BLaER1 treated with 17β-estradiol and CSF1 and Interleukin-3, amounts not matched to agents 10 nM and 100 nM (cell line): ENCODE results near the gene SPC24.
A peak's percentile ranks its signal among the peaks of the same experiment; 100 is the strongest.
"Not testable (repeated sequence)": the region's sequence is repeated elsewhere in the genome, so short reads cannot be mapped to it uniquely, and the experiment has no call there.

Experiments used
- H3K27ac ChIP-seq, 11 experiments: shearing (Covaris generic); formaldehyde crosslinking; 2 replicates each; pipeline ENCODE4 v1.8.1; 2022
- H3K27me3 ChIP-seq, 11 experiments: shearing (Covaris generic); formaldehyde crosslinking; 2 replicates each; pipeline ENCODE4 v1.8.1; 2022
- H3K36me3 ChIP-seq, 11 experiments: shearing (Covaris generic); formaldehyde crosslinking; 2 replicates each; pipeline ENCODE4 v1.8.1; 2022
- H3K4me1 ChIP-seq, 10 experiments: shearing (Covaris generic); formaldehyde crosslinking; 2 replicates each; pipeline ENCODE4 v1.8.1; 2022
- H3K4me2 ChIP-seq, 11 experiments: shearing (Covaris generic); formaldehyde crosslinking; 2 replicates each; pipeline ENCODE4 v1.8.1; 2022
- H3K4me3 ChIP-seq, 10 experiments: shearing (Covaris generic); formaldehyde crosslinking; 2 replicates each; pipeline ENCODE4 v1.8.1; 2022
- H3K9ac ChIP-seq, 11 experiments: shearing (Covaris generic); formaldehyde crosslinking; 2 replicates each; pipeline ENCODE4 v1.8.1; 2022
- H3K9me3 ChIP-seq, 11 experiments: shearing (Covaris generic); formaldehyde crosslinking; replicated peaks in 1 of 11; 2 replicates each; pipeline ENCODE4 v1.8.1; 2022
- H4K20me1 ChIP-seq, 11 experiments: shearing (Covaris generic); formaldehyde crosslinking; 2 replicates each; pipeline ENCODE4 v1.8.1; 2022
- Cebpa-rat ChIP-seq, 11 experiments: shearing (Covaris generic); IDR thresholded peaks; 2 replicates each; pipeline ENCODE4 v1.8.1; 2022

Gene SPC24

GRCh38 chr19:11106477-11106876, 49.1 kb downstream of the SPC24 start:
- no peak for TF ChIP-seq Cebpa-rat (IDR thresholded peaks at IDR 0.05)
- no peaks in the 10 kb centered on the region for H3K9me3 ChIP-seq
- peaks cover 94 to 100% (median 100%) of the 10 kb centered on the region in 11 experiments for H3K36me3 ChIP-seq
- H3K4me3 ChIP-seq, result no peak overlapping the region
- peak overlapping the region in 3 of 11 experiments; percentile 3 to 26 (median 12); a peak in 3 of 22 replicates for H3K9ac ChIP-seq
- H3K4me1 ChIP-seq, result peaks cover 0 to 29% (median 0%) of the 10 kb centered on the region in 10 experiments; a peak in 7 of 20 replicates
- peak overlapping the region in 3 of 11 experiments; percentile 4 to 15 (median 11); a peak in 3 of 22 replicates for H3K4me2 ChIP-seq
- H3K27me3 ChIP-seq, result no peaks in the 10 kb centered on the region
- peak overlapping the region in 4 of 11 experiments; percentile 0 to 54 (median 16); a peak in 4 of 22 replicates for H3K27ac ChIP-seq
- H4K20me1 ChIP-seq, result peaks cover 0 to 100% (median 96%) of the 10 kb centered on the region in 11 experiments; a peak in 20 of 22 replicates

- no peak for TF ChIP-seq Cebpa-rat (IDR thresholded peaks at IDR 0.05)
- H3K4me2 ChIP-seq, result no peak overlapping the region
- H3K9ac ChIP-seq, result no peak overlapping the region
- H3K27ac ChIP-seq, result no peak overlapping the region; a peak in 1 of 22 replicates
- H3K4me1 ChIP-seq, result peaks cover 2 to 31% (median 4%) of the 10 kb centered on the region in 10 experiments; a peak in 18 of 20 replicates
- no peaks in the 10 kb centered on the region for H3K9me3 ChIP-seq
- no peaks in the 10 kb centered on the region for H3K27me3 ChIP-seq
- H3K4me3 ChIP-seq, result no peak overlapping the region
- H4K20me1 ChIP-seq, result peaks cover 0 to 100% (median 96%) of the 10 kb centered on the region in 11 experiments; a peak in 20 of 22 replicates
- peaks cover 94 to 100% (median 100%) of the 10 kb centered on the region in 11 experiments for H3K36me3 ChIP-seq
Observed at GRCh38 chr19:11105014-11105636, 50.5 kb downstream of the SPC24 start.

GRCh38 chr19:11103667-11104066, 51.9 kb downstream of the SPC24 start:
- H3K36me3 ChIP-seq, result peaks cover 82 to 100% (median 100%) of the 10 kb centered on the region in 11 experiments
- H3K27me3 ChIP-seq, H3K9ac ChIP-seq, H3K4me2 ChIP-seq, H3K27ac ChIP-seq, H3K4me3 ChIP-seq, H3K9me3 ChIP-seq: not testable (repeated sequence)
- H3K4me1 ChIP-seq, result peaks cover 13 to 45% (median 18%) of the 10 kb centered on the region in 10 experiments; a peak in 19 of 20 replicates
- peaks cover 0 to 100% (median 96%) of the 10 kb centered on the region in 11 experiments; a peak in 20 of 22 replicates for H4K20me1 ChIP-seq

- Histone ChIP-seq H3K4me3 (no peak overlapping the region), H3K9ac (no peak overlapping the region), H3K4me2 (no peak overlapping the region), H3K9me3 (peaks cover 0 to 9% (median 0%) of the 10 kb centered on the region in 11 experiments; a peak in 5 of 22 replicates), H3K27ac (no peak overlapping the region), H3K36me3 (peaks cover 75 to 100% (median 100%) of the 10 kb centered on the region in 11 experiments), H3K4me1 (peaks cover 13 to 52% (median 25%) of the 10 kb centered on the region in 10 experiments; a peak in 19 of 20 replicates), H4K20me1 (peaks cover 0 to 100% (median 98%) of the 10 kb centered on the region in 11 experiments; a peak in 20 of 22 replicates), H3K27me3 (no peaks in the 10 kb centered on the region)
- TF ChIP-seq Cebpa-rat (IDR thresholded peaks at IDR 0.05), result no peak
Observed at GRCh38 chr19:11102944-11103343, 52.6 kb downstream of the SPC24 start.

GRCh38 chr19:11101057-11101456, 54.5 kb downstream of the SPC24 start:
- Histone ChIP-seq H3K4me2 (no peak overlapping the region), H3K36me3 (peaks cover 57 to 100% (median 100%) of the 10 kb centered on the region in 11 experiments), H3K4me1 (peaks cover 20 to 52% (median 43%) of the 10 kb centered on the region in 10 experiments), H3K4me3 (no peak overlapping the region), H3K9ac (no peak overlapping the region; a peak in 1 of 22 replicates), H3K9me3 (peaks cover 0 to 22% (median 0%) of the 10 kb centered on the region in 11 experiments; a peak in 6 of 22 replicates), H3K27ac (no peak overlapping the region), H3K27me3 (no peaks in the 10 kb centered on the region), H4K20me1 (peaks cover 0 to 100% (median 99%) of the 10 kb centered on the region in 11 experiments; a peak in 20 of 22 replicates)
- TF ChIP-seq Cebpa-rat (IDR thresholded peaks at IDR 0.05), result no peak

- peaks cover 0 to 26% (median 5%) of the 10 kb centered on the region in 11 experiments; a peak in 10 of 22 replicates for H3K9me3 ChIP-seq
- H4K20me1 ChIP-seq, result peaks cover 0 to 100% (median 97%) of the 10 kb centered on the region in 11 experiments; a peak in 20 of 22 replicates
- no peaks in the 10 kb centered on the region for H3K27me3 ChIP-seq
- peak overlapping the region in 5 of 11 experiments; percentile 2 to 51 (median 27); a peak in 7 of 22 replicates for H3K9ac ChIP-seq
- peak overlapping the region; percentile 2 to 97 (median 49); a peak in 19 of 22 replicates for H3K4me2 ChIP-seq
- H3K4me3 ChIP-seq, result no peak overlapping the region
- H3K4me1 ChIP-seq, result peaks cover 30 to 56% (median 52%) of the 10 kb centered on the region in 10 experiments
- peak overlapping the region in 9 of 11 experiments; percentile 16 to 58 (median 42); a peak in 16 of 22 replicates for H3K27ac ChIP-seq
- no peak for TF ChIP-seq Cebpa-rat (IDR thresholded peaks at IDR 0.05)
- peaks cover 47 to 100% (median 98%) of the 10 kb centered on the region in 11 experiments for H3K36me3 ChIP-seq
Observed at GRCh38 chr19:11100049-11100448, 55.5 kb downstream of the SPC24 start.

- Histone ChIP-seq H3K4me1 (peaks cover 42 to 68% (median 63%) of the 10 kb centered on the region in 10 experiments), H3K4me2 (peak overlapping the region in 8 of 11 experiments; percentile 2 to 97 (median 93); a peak in 13 of 22 replicates), H3K27ac (peak overlapping the region in 7 of 11 experiments; percentile 18 to 54 (median 44); a peak in 10 of 22 replicates), H3K4me3 (no peak overlapping the region), H3K9ac (peak overlapping the region in 3 of 11 experiments; percentile 0 to 17 (median 1); a peak in 4 of 22 replicates), H3K36me3 (peaks cover 35 to 100% (median 97%) of the 10 kb centered on the region in 11 experiments), H3K9me3 (peaks cover 0 to 26% (median 5%) of the 10 kb centered on the region in 11 experiments; a peak in 10 of 22 replicates), H3K27me3 (no peaks in the 10 kb centered on the region), H4K20me1 (peaks cover 0 to 100% (median 96%) of the 10 kb centered on the region in 11 experiments; a peak in 19 of 22 replicates)
- TF ChIP-seq Cebpa-rat (IDR thresholded peaks at IDR 0.05), result no peak
Observed at GRCh38 chr19:11098861-11099260, 56.7 kb downstream of the SPC24 start.

- no peaks in the 10 kb centered on the region for H3K27me3 ChIP-seq
- peaks cover 0 to 100% (median 96%) of the 10 kb centered on the region in 11 experiments; a peak in 19 of 22 replicates for H4K20me1 ChIP-seq
- peak overlapping the region in 9 of 11 experiments; percentile 2 to 97 (median 90); a peak in 13 of 22 replicates for H3K4me2 ChIP-seq
- peaks cover 0 to 26% (median 5%) of the 10 kb centered on the region in 11 experiments; a peak in 10 of 22 replicates for H3K9me3 ChIP-seq
- H3K36me3 ChIP-seq, result peaks cover 30 to 100% (median 97%) of the 10 kb centered on the region in 11 experiments
- no peak for TF ChIP-seq Cebpa-rat (IDR thresholded peaks at IDR 0.05)
- peak overlapping the region in 3 of 11 experiments; percentile 0 to 17 (median 1); a peak in 4 of 22 replicates for H3K9ac ChIP-seq
- no peak overlapping the region for H3K4me3 ChIP-seq
- H3K4me1 ChIP-seq, result peaks cover 47 to 73% (median 68%) of the 10 kb centered on the region in 10 experiments
- peak overlapping the region in 7 of 11 experiments; percentile 15 to 54 (median 25); a peak in 10 of 22 replicates for H3K27ac ChIP-seq
Observed at GRCh38 chr19:11098327-11098726, 57.3 kb downstream of the SPC24 start.

GRCh38 chr19:11097367-11097766, 58.2 kb downstream of the SPC24 start:
- peaks cover 56 to 83% (median 78%) of the 10 kb centered on the region in 10 experiments for H3K4me1 ChIP-seq
- peak overlapping the region in 9 of 11 experiments; percentile 2 to 98 (median 96); a peak in 12 of 22 replicates for H3K4me2 ChIP-seq
- peaks cover 0 to 100% (median 90%) of the 10 kb centered on the region in 11 experiments; a peak in 19 of 22 replicates for H4K20me1 ChIP-seq
- H3K27ac ChIP-seq, result peak overlapping the region in 8 of 11 experiments; percentile 48 to 100 (median 95); a peak in 13 of 22 replicates
- peaks cover 20 to 100% (median 97%) of the 10 kb centered on the region in 11 experiments for H3K36me3 ChIP-seq
- not testable (repeated sequence) for H3K9ac ChIP-seq, H3K4me3 ChIP-seq, H3K27me3 ChIP-seq
- H3K9me3 ChIP-seq, result peaks cover 0 to 26% (median 5%) of the 10 kb centered on the region in 11 experiments; a peak in 10 of 22 replicates
